ENCODE results near the gene ENOX2. TPM values are rescaled to one million over a fixed set of nuclear protein-coding genes. Genes with fewer than 3 reads are reported as not detected.

ENOX2 gene
- total and polyA plus RNA-seq, 2 donors (not counting 1 experiment from before 2014, with no cell fraction given): 5.1 to 18.8 TPM

- H3K79me2 ChIP-seq (ENCODE audit: control insufficient read depth, insufficient read depth, low read length): no peaks in the 10 kb centered on the region
- H2AFZ ChIP-seq (ENCODE audit: insufficient read depth, low read depth, low read length, poor library complexity, severe bottlenecking): no peak overlapping the region
- WGBS (ENCODE audit: insufficient coverage): no CpG with 5 or more reads among the region's 2 CpGs
- ATAC-seq (ENCODE audit: low read depth): no peak
- POLR2A ChIA-PET: no interaction called here
- H4K20me1 ChIP-seq (ENCODE audit: control insufficient read depth, insufficient read depth, low read length, poor library complexity, severe bottlenecking): no peaks in the 10 kb centered on the region
- H3K27ac ChIP-seq (ENCODE audit: low read length in 2 of 2): no peak overlapping the region
- Mint-ChIP-seq H3K9me3 (ENCODE audit: insufficient read depth) (no peaks in the 10 kb centered on the region), H3K27ac (no peak overlapping the region), H3K27me3 (peaks cover 13% of the 10 kb centered on the region), H3K4me3 (no peak overlapping the region), H3K4me1 (no peaks in the 10 kb centered on the region)
- H3K4me2 ChIP-seq (replicated peaks; ENCODE audit: low read depth, low read length, poor library complexity, severe bottlenecking): no peak overlapping the region
- intact Hi-C loops (cut with micrococcal nuclease): no loop called here
- CTCF ChIA-PET: no interaction called here
- no peaks in the 10 kb centered on the region for H3K9me3 ChIP-seq (ENCODE audit: control extremely low read depth in 1 of 3, control insufficient read depth in 2 of 3, insufficient read depth in 1 of 3, low read length in 2 of 3)
- TF ChIP-seq EZH2 (IDR thresholded peaks at IDR 0.05; ENCODE audit: borderline replicate concordance, insufficient read depth, low read depth, low read length, poor library complexity, severe bottlenecking): no peak
- no peak for TF ChIP-seq CTCF (IDR thresholded peaks at IDR 0.05)
- H3K36me3 ChIP-seq (replicated peaks in 1 of 2; ENCODE audit: control extremely low read depth in 1 of 2, control insufficient read depth in 1 of 2, extremely low read depth in 1 of 2, insufficient read depth in 2 of 2, low read length in 1 of 2): no peaks in the 10 kb centered on the region
- H3K9ac ChIP-seq (ENCODE audit: low read length): no peak overlapping the region
- peaks cover 0 to 8% (median 0%) of the 10 kb centered on the region in 4 experiments for H3K27me3 ChIP-seq (replicated peaks in 1 of 4; ENCODE audit: control extremely low read depth in 1 of 4, control insufficient read depth in 3 of 4, insufficient read depth in 4 of 4, low read length in 3 of 4)
- DNase-seq: no peak
- no peaks in the 10 kb centered on the region for H3K4me1 ChIP-seq (ENCODE audit: control insufficient read depth in 2 of 2, insufficient read depth in 2 of 2, low read length in 2 of 2)
- no peak overlapping the region for H3K4me3 ChIP-seq (ENCODE audit: control extremely low read depth in 1 of 5, extremely low read depth in 1 of 5, insufficient read depth in 1 of 5, low read depth in 2 of 5, low read length in 4 of 5)
Observed at GRCh38 chrX:130952266-130953043, 49.4 kb upstream of the ENOX2 start.

- Histone ChIP-seq H3K9ac (ENCODE audit: low read length) (no peak overlapping the region), H3K27ac (ENCODE audit: low read length in 2 of 2) (no peak overlapping the region), H4K20me1 (ENCODE audit: control insufficient read depth, insufficient read depth, low read length, poor library complexity, severe bottlenecking) (no peaks in the 10 kb centered on the region), H3K4me2 (replicated peaks; ENCODE audit: low read depth, low read length, poor library complexity, severe bottlenecking) (no peak overlapping the region), H2AFZ (ENCODE audit: insufficient read depth, low read depth, low read length, poor library complexity, severe bottlenecking) (no peak overlapping the region), H3K27me3 (replicated peaks in 1 of 4; ENCODE audit: control extremely low read depth in 1 of 4, control insufficient read depth in 3 of 4, insufficient read depth in 4 of 4, low read length in 3 of 4) (peaks cover 0 to 5% (median 0%) of the 10 kb centered on the region in 4 experiments), H3K4me3 (ENCODE audit: control extremely low read depth in 1 of 5, extremely low read depth in 1 of 5, insufficient read depth in 1 of 5, low read depth in 2 of 5, low read length in 4 of 5) (no peak overlapping the region), H3K79me2 (ENCODE audit: control insufficient read depth, insufficient read depth, low read length) (no peaks in the 10 kb centered on the region), H3K9me3 (ENCODE audit: control extremely low read depth in 1 of 3, control insufficient read depth in 2 of 3, insufficient read depth in 1 of 3, low read length in 2 of 3) (no peaks in the 10 kb centered on the region), H3K36me3 (replicated peaks in 1 of 2; ENCODE audit: control extremely low read depth in 1 of 2, control insufficient read depth in 1 of 2, extremely low read depth in 1 of 2, insufficient read depth in 2 of 2, low read length in 1 of 2) (no peaks in the 10 kb centered on the region), H3K4me1 (ENCODE audit: control insufficient read depth in 2 of 2, insufficient read depth in 2 of 2, low read length in 2 of 2) (no peaks in the 10 kb centered on the region)
- TF ChIP-seq EZH2 (IDR thresholded peaks at IDR 0.05; ENCODE audit: borderline replicate concordance, insufficient read depth, low read depth, low read length, poor library complexity, severe bottlenecking) (no peak), CTCF (IDR thresholded peaks at IDR 0.05) (no peak)
- H3K4me1 Mint-ChIP-seq: no peaks in the 10 kb centered on the region
- ChIA-PET CTCF (no interaction called here), POLR2A (no interaction called here)
- whole genome bisulfite sequencing (ENCODE audit: insufficient coverage): no CpG with 5 or more reads among the region's 2 CpGs
- no peak overlapping the region for H3K4me3 Mint-ChIP-seq
- ATAC-seq (ENCODE audit: low read depth) (no peak), DNase-seq (no peak)
- peaks cover 15% of the 10 kb centered on the region for H3K27me3 Mint-ChIP-seq
- peaks cover 4% of the 10 kb centered on the region for H3K9me3 Mint-ChIP-seq (ENCODE audit: insufficient read depth)
- intact Hi-C loops (cut with micrococcal nuclease): no loop called here
- no peak overlapping the region for H3K27ac Mint-ChIP-seq
Observed at GRCh38 chrX:130944230-130944629, 41.2 kb upstream of the ENOX2 start.
